ENCODE data around the gene UBL5.

Gene UBL5

GRCh38 chr19:9861503-9861902, 33.8 kb downstream of the UBL5 start:
- H3K27ac ChIP-seq, result no peak overlapping the region
- no peak for TF ChIP-seq CTCF (conservative IDR thresholded peaks at IDR 0.05)

- no peak overlapping the region for H3K27ac ChIP-seq
- no peak for TF ChIP-seq CTCF (conservative IDR thresholded peaks at IDR 0.05)
Measured at GRCh38 chr19:9862938-9863337, 35.2 kb downstream of the UBL5 start.

GRCh38 chr19:9863759-9864158, 36.0 kb downstream of the UBL5 start:
- H3K27ac ChIP-seq, result no peak overlapping the region
- TF ChIP-seq CTCF (conservative IDR thresholded peaks at IDR 0.05), result no peak

GRCh38 chr19:9865732-9866501, 38.2 kb downstream of the UBL5 start:
- no peak overlapping the region for H3K27ac ChIP-seq

GRCh38 chr19:9868983-9869617, 41.4 kb downstream of the UBL5 start:
- TF ChIP-seq CTCF (conservative IDR thresholded peaks at IDR 0.05), result no peak
- H3K27ac ChIP-seq, result no peak overlapping the region

More at GRCh38 chr19:9865732-9866501, 38.2 kb downstream of the UBL5 start:
- TF ChIP-seq CTCF (conservative IDR thresholded peaks at IDR 0.05), result no peak

GRCh38 chr19:9871626-9872338, 44.1 kb downstream of the UBL5 start:
- peak overlapping the region; percentile 84 for H3K27ac ChIP-seq
- TF ChIP-seq CTCF (conservative IDR thresholded peaks at IDR 0.05), result no peak

- TF ChIP-seq CTCF (conservative IDR thresholded peaks at IDR 0.05), result no peak
- peak overlapping the region; percentile 84 for H3K27ac ChIP-seq
Measured at GRCh38 chr19:9872618-9873242, 45.0 kb downstream of the UBL5 start.

Measured in VCaP (cell line).